Hematopoietic multipotent progenitor cell treated with erythropoietin and hydrocortisone succinate and interleukin-3 and kit ligand, for 17 days (in vitro differentiated cells): ENCODE results near the gene NPDC1.

Experiments used
- DNase-seq: peaks from one replicate; pipeline ENCODE4 v3.0.0-alpha.2; 2015; ENCODE audit warnings: low spot score

NPDC1 gene

DNA sequence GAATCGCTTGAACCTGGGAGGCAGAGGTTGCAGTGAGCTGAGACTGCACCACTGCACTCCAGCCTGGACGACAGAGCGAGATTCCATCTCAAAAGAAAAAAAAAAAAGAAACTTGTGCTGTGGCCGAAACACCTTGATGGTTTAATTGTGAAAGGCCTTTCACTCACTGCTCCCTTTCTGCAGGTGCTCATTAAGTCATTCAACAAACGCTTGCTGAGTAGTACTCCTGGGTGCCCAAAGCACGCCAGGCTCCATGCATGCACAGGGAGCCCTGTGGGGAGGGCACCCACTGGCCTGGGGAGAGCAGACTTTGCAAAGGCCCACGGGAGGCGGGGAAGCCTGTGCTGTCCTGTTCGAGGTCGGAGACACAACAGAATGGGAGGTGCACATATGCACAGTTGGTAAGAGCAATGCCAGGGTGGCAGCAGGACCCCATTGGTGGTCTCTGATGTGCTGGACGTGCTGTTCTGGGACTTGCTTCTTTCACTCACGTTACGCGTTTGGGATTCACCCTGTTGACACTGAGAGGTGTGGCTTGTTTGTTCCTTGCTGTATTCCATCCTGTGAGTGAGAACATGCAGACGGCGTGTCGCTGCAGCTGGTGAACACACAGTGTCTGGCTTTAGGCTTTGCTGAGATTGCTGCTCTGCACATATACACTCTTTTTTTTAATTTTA, 10.9 kb upstream of the NPDC1 start:
- DNase-seq: no peak

- DNase-seq: no peak
Observed at GRCh38 chr9:137055385-137056364, 9.7 kb upstream of the NPDC1 start.

- DNase-seq: no peak
Observed at GRCh38 chr9:137054932-137055384, 9.0 kb upstream of the NPDC1 start.

- DNase-seq: no peak
Observed at GRCh38 chr9:137053944-137054931, 8.3 kb upstream of the NPDC1 start, which contains the start of gene ENTPD2. Gene ENTPD2 (minus strand): TSS chr9:137054061. CDS start chr9:137053997, 64 bp downstream.

DNA sequence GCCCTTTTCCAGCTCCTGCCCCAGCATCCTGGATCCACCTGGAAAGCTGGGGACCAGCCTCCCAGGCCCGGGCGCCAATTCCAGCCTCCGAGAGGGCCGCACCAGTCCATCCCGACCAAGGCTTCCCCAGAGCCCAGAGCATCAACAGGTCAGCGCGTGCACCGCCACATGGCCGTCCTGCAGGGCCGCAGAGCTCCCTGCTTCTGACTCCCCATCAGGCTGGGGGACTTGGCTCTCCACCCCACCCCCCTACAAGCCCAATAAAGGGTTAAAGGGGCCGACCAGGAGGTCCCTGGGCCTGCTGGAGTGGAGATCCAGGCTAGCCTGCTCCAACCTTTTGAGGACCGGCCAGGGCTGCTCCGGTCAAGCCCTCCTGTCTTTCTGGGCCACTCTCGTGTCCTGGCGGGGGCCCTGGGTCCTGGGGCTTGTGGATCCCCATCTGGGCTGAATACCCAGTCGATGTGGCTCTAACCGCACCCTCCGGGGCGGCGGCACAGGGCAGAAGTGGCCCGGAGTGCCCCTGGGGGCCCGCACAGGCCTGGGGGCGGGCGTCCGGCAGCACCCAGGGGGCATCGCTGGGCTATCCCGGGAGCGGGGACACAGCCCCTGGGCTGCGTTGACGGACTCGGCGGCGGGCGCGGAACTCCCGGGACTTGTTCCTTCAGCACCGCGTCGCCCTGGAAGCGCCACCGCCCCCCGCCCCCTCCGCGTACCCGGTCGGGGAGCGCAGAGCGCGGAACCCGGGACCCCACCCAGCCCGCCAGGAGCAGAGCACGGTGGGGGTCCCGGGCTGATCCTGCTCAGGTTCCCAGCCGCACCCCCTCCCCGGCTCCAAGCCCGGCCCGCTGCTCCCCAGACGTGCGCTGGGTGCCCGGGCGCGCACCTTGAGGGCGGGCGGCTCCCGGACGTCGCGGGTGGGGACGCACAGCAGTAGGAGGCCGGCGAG, 7.3 kb upstream of the NPDC1 start:
- DNase-seq: no peak

DNA sequence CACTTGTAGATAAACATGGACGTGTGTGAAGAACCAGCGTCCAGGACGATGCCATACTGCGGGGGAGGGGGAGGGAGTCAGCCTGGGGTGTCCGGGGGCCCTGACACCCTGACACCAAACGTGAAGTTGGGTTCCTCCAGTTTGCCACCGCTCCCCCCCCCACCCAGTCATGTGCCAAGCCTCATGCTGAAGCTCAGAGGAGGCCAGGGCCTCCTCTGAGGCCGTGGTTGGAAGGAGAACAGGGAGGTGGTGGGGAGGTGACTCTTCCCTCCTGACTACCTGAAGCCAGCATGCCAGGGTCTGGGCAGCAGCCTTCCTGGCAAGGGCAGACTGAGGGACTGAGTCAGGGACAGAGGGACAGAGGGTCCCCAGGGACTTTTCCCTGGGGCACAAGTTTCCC, 6.3 kb upstream of the NPDC1 start:
- DNase-seq: no peak

GRCh38 chr9:137051145-137051724, 5.3 kb upstream of the NPDC1 start:
- no peak for DNase-seq

GRCh38 chr9:137050570-137050969, 4.6 kb upstream of the NPDC1 start:
- no peak for DNase-seq

GRCh38 chr9:137049544-137050449, 3.8 kb upstream of the NPDC1 start:
- DNase-seq: peak; percentile 45

DNA sequence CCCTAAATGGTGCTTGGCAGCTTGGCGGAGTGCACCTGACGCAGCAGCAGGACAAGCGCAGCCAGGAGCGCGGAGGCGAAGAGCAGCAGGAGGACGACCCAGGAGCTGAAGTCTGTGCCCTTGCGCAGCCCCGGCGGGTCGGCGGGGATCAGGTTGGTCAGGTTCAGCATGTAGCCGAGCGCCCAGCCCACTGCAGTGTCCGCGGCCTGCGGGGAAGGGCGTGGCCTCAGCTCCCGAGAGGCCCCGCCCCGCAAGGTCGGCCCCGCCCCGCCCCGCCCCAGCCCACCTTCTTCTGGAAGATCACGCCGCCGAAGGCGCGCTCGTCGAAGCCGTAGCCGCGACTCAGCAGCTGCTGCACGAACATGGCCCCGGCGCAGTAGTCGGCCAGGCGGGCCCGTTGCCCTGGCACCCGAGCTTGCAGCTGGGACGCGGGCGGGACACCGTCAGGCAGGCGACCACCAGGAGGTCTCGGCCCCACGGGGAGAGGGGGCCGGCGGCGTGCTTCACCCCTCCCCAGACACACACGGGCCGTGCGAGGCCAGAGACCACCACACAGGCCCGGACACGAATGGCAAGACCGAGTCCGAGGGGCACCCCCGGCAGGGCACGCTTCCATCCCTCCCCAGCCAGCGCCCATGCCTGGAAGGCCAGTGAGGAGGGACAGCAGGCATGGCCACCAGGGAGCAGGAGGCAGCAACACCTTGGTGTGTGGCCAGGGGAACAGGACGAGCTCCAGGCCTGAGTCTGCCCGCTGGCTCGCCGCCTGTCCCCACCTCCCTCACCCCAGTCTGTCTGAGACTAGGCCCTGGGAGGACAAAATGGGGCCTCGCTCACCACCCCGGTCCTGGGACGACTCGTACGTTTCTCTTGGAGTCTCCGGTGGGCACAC, 2.9 kb upstream of the NPDC1 start:
- no peak for DNase-seq

- no peak for DNase-seq
Observed at GRCh38 chr9:137045294-137046087, 486 bp downstream of the NPDC1 start.

GRCh38 chr9:137044502-137045177, 1.3 kb downstream of the NPDC1 start:
- DNase-seq: no peak

- DNase-seq: no peak
Observed at GRCh38 chr9:137044037-137044436, 1.9 kb downstream of the NPDC1 start.

GRCh38 chr9:137042751-137043727, 2.9 kb downstream of the NPDC1 start:
- no peak for DNase-seq

DNA sequence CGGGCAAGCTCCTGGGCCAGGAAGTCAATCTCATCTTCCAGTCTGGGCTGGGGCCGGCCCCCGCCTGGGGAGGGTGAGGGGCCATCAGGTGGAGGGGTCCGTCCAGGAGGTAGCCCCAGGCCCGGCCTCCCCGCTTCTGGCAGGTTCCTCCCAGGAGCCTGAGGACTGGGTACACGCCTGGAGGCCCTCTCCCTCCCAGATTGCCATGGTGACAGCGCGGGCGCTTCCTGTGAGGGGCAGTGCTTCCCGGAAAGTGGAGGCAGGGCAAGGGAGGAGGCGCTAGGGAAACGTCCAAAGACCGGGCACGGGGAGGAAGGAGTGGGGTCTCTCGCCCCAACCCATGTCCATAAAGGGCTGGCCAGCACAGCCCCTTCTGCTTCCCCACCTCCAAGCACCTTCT, 4.9 kb downstream of the NPDC1 start:
- DNase-seq: no peak

DNA sequence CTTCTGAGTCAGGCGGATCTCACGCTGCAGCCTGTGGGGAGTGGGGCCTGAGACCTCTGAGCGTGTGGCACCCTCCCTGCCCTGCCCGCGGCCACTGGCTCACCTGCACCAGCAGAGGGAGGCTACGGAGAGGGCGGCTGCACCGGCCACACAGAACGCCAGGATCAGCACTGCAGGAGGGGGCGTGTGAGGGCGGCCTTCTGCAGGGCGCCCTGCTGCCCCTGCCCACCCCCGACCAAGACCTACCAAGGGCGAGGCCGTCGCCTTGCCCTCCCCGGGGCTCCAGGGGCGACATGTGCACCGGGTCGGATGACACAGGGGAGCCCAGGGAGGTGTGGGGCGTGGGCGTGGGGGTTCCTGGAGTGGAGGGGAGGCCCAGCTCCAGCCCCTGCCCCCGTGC, 5.4 kb downstream of the NPDC1 start:
- DNase-seq: no peak
